Hematopoietic multipotent progenitor cell treated with erythropoietin and hydrocortisone succinate and interleukin-3 and kit ligand, for 17 days (in vitro differentiated cells): ENCODE data around the gene ARL5B.
"Not testable (repeated sequence)": the region's sequence is repeated elsewhere in the genome, so short reads cannot be mapped to it uniquely, and the experiment has no call there.

Experiments
- DNase-seq: peaks from one replicate; pipeline ENCODE4 v3.0.0-alpha.2; 2015; ENCODE audit warnings: low spot score

Gene ARL5B

GRCh38 chr10:18659125-18659818 is at the start of gene ARL5B:
ARL5B (plus strand) TSS chr10:18659431; CDS start chr10:18659638, 207 bp downstream.
- peak; percentile 91 for DNase-seq

GRCh38 chr10:18610517-18610916 is 48.7 kb upstream of the ARL5B start:
- no peak for DNase-seq

- no peak for DNase-seq
Measured at GRCh38 chr10:18611168-18611567, 48.1 kb upstream of the ARL5B start.

GRCh38 chr10:18615618-18616017 is 43.6 kb upstream of the ARL5B start:
- DNase-seq: no peak

GRCh38 chr10:18616337-18616736 is 42.9 kb upstream of the ARL5B start:
- peak; percentile 38 for DNase-seq

GRCh38 chr10:18619016-18619415 is 40.2 kb upstream of the ARL5B start:
- DNase-seq: no peak

GRCh38 chr10:18620856-18621255 is 38.4 kb upstream of the ARL5B start:
- no peak for DNase-seq

- DNase-seq: not testable (repeated sequence)
Measured at GRCh38 chr10:18623671-18624070, 35.6 kb upstream of the ARL5B start.

GRCh38 chr10:18625886-18626285 is 33.3 kb upstream of the ARL5B start:
- DNase-seq: no peak

GRCh38 chr10:18627452-18628018 is 31.7 kb upstream of the ARL5B start:
- peak; percentile 39 for DNase-seq

- not testable (repeated sequence) for DNase-seq
Measured at GRCh38 chr10:18632500-18632899, 26.7 kb upstream of the ARL5B start.

- DNase-seq: no peak
Measured at GRCh38 chr10:18635995-18636394, 23.2 kb upstream of the ARL5B start.

- DNase-seq: not testable (repeated sequence)
Measured at GRCh38 chr10:18637400-18637799, 21.8 kb upstream of the ARL5B start.

GRCh38 chr10:18639719-18640118 is 19.5 kb upstream of the ARL5B start:
- not testable (repeated sequence) for DNase-seq

- DNase-seq: no peak
Measured at GRCh38 chr10:18647151-18647550, 12.1 kb upstream of the ARL5B start.

- DNase-seq: no peak
Measured at GRCh38 chr10:18647945-18648344, 11.3 kb upstream of the ARL5B start.

- peak; percentile 26 for DNase-seq
Measured at GRCh38 chr10:18649364-18649959, 9.8 kb upstream of the ARL5B start.

GRCh38 chr10:18650404-18650997 is 8.7 kb upstream of the ARL5B start:
- DNase-seq: peak; percentile 56

- peak; percentile 96 for DNase-seq
Measured at GRCh38 chr10:18651324-18652007, 7.8 kb upstream of the ARL5B start, which contains the start of gene NSUN6. NSUN6 (minus strand) TSS chr10:18651587; CDS start chr10:18651203, 384 bp downstream.

GRCh38 chr10:18653112-18653511 is 6.1 kb upstream of the ARL5B start:
- DNase-seq: no peak

- no peak for DNase-seq
Measured at GRCh38 chr10:18656724-18657123, 2.5 kb upstream of the ARL5B start.
